HG03571 (cell line): ENCODE results near the gene NOXA1.
"Not testable (repeated sequence)": the region's sequence is repeated elsewhere in the genome, so short reads cannot be mapped to it uniquely, and the experiment has no call there.

Experiments used
- ATAC-seq: cut with Tn5 transposase; IDR thresholded peaks from one replicate; pipeline ENCODE4 v1.9.1; 2021; ENCODE audit not compliant: unreplicated experiment

The NOXA1 gene

DNA sequence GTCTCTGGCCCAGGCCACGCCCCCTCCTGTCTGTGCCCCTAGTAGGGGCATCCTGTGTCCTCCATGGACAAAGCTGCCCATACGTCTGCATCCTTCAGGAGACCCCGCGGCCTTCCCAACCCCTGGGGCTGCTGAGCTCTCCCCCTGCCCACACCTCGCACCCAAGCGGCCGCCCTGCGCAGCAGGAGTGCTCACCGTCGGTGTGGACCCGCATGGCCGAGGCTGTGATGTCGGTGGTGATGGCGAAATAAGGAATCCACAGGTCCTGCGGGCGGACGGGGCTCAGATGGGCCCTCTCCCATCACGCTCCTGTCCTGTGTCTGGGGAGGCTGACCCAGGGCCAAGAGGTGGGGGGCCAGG lies 40.7 kb downstream of the NOXA1 start:
- no peak for ATAC-seq

DNA sequence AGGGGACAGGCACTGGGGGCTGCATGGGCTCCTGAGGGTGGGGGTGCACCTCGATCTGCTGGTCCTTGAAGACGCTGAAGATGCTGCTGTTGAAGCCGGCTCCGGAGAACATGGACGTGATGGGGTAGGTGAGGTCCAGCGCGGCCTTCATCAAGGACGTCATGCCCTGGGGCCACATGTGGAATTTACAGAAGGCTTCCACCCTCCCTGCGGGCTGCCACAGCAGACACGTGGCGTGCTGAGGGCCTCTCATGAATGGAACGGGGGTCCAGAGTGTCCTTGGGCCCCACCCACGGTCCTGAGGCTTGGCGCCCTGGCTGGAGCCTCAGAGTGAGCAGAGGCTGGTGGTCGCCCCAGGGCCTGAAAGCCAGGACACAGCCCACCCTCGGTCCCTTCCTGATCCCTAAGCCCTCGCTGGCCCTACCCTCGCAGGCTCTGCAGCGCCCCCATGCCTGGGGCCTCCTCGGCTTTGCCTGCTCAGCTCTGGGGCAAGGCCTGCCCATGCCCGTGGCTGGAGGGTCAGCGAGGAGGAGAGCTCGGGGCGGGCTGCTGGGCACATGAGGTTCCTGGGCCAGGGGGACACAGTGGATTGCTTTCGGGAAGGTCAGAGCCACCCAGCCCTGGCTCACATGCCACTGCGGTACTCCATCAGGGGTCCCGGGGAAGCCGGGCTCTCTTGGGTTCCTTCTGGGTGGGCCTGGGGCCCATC lies 41.3 kb downstream of the NOXA1 start:
- no peak for ATAC-seq

GRCh38 chr9:137465000-137465719 lies 42.0 kb downstream of the NOXA1 start:
- ATAC-seq, result no peak

- no peak for ATAC-seq
Measured at GRCh38 chr9:137465720-137466388, 42.7 kb downstream of the NOXA1 start.

GRCh38 chr9:137466389-137467085 lies 43.3 kb downstream of the NOXA1 start:
- not testable (repeated sequence) for ATAC-seq

DNA sequence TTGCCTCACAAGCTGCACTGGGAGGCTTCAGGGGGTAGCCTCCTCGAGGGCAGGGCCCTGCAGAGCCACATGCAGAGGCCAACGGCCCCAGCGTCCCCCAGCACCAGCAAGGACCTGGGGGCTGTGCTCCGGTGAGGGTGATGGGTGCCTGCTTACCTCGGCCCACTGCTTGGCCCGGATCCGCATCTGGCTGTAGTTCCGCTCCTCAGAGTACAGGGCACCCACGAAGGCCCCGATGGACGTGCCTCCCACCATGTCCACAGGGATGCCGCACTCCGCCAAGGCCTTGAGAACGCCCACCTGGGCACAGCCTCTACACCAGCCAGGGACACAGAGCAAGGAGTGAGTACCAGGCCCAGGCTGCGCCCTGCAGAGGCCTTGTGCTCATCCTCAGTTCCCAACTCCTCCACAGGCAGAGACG lies 44.0 kb downstream of the NOXA1 start:
- ATAC-seq, result no peak

GRCh38 chr9:137467896-137468295 lies 44.7 kb downstream of the NOXA1 start:
- no peak for ATAC-seq

- ATAC-seq, result no peak
Measured at GRCh38 chr9:137470785-137471184, 47.6 kb downstream of the NOXA1 start.

DNA sequence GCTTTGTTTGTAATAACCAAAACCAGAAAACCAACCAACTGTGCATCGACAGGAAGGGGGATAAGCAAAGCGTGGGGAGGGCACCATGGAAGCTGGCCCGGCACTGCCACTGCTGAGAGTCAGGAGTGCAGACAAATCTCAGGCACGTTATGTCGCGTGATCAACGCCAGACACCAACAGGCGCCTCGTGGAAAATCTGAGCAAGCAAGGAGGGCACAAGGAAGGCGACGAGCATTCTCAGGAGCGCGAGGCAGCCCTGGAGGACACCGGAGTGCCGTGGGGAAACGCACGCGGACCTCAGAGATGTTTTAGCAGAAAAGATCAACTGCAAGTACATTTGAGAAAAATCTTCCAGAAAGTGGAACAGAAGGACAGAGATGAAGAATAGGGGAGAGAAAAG lies 51.1 kb downstream of the NOXA1 start:
- no peak for ATAC-seq

DNA sequence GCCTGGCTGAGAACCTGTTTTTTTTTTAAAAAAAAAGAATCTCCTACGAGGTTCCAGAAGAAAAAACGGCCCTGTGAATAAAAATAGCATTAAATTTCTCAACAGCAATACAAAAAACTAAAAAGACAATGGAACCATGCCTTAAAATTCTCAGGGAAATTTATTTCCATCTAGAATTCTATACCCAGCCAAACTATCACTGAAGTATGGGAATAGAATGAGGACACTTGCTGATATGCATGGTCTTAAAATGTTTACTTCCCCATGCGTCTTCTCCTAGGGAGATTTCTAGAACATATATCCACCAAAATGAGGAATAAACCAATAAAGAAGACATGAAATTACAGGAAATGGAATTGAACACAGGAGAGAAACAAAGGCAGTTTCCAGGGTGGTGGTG lies 52.5 kb downstream of the NOXA1 start:
- no peak for ATAC-seq

DNA sequence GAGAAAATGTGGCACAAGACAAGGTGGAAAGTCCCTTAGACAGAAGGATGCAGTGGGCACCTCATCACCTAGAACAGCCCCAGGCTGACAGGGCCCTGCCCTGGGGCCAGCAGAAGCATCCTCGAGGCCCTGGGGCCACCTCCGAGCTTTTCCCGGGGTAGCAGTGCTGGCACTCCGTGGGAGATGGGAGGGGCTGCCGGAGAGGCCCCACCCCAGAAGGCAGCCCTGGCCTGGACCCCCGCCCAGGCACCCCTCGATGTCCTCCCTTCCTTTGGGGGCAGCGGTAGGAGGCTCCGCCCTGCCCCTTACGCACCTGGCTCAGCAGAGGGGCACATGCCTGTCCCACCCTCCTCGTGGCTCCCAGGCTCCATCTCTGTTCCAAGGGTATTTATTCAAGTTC lies 53.7 kb downstream of the NOXA1 start:
- no peak for ATAC-seq

GRCh38 chr9:137477778-137478612 lies 54.8 kb downstream of the NOXA1 start:
- ATAC-seq, result no peak

DNA sequence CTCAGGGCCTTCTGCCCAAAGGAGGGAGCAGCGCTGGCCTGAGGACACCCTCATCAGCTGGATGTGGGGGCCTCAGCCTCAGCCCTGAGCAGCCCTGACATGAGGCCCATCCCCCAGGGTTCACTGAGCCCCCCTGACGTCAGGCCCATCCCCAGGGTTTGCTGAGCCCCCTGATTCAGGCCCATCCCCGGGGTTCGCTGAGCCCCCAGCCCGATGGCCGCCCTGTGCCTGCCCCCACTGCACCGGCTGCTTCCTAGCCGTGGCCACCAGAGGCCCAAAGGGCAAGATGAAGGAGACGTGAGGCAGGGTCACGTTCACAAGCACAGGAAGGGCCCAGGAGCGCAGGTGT lies 55.4 kb downstream of the NOXA1 start:
- no peak for ATAC-seq

GRCh38 chr9:137478962-137479861 lies 56.0 kb downstream of the NOXA1 start:
- no peak for ATAC-seq

DNA sequence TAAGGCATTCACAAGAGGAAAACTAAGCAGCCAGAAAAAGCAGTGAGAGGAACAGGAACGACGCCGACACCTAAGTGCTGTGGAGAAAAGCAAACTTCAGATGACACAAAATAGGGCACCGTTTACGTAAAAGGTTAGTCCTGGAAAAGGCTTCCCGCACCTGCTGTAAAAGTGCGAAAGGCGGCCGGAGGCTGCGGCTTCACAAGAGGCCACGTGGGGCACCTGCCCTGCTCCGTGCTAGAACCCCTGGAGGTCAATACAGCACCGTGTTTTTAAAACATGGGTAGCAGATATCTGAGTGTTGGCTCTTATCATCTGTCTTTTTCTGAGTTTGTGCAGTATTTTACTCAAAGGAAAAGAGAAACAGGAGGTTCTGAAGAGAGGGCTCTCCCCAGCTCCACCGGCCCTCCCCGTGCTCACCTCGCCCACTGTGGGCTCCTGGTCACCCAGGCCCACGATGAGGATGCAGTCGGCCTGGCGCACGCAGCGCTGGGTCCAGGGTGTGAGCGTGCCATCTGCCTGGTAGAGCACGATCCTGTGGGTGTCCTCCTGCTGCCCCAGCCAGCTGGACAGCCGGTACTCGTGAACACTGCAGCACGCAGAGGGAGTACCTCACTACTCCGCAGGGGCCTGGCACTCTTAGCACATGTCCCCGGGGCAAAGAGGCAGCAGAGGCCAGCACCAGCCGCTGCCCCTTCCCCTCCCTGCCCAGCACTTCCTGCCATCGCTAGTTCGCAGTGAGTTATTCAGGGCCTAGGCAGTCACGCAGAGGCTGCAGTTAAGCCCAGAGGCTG lies 56.9 kb downstream of the NOXA1 start:
- no peak for ATAC-seq

DNA sequence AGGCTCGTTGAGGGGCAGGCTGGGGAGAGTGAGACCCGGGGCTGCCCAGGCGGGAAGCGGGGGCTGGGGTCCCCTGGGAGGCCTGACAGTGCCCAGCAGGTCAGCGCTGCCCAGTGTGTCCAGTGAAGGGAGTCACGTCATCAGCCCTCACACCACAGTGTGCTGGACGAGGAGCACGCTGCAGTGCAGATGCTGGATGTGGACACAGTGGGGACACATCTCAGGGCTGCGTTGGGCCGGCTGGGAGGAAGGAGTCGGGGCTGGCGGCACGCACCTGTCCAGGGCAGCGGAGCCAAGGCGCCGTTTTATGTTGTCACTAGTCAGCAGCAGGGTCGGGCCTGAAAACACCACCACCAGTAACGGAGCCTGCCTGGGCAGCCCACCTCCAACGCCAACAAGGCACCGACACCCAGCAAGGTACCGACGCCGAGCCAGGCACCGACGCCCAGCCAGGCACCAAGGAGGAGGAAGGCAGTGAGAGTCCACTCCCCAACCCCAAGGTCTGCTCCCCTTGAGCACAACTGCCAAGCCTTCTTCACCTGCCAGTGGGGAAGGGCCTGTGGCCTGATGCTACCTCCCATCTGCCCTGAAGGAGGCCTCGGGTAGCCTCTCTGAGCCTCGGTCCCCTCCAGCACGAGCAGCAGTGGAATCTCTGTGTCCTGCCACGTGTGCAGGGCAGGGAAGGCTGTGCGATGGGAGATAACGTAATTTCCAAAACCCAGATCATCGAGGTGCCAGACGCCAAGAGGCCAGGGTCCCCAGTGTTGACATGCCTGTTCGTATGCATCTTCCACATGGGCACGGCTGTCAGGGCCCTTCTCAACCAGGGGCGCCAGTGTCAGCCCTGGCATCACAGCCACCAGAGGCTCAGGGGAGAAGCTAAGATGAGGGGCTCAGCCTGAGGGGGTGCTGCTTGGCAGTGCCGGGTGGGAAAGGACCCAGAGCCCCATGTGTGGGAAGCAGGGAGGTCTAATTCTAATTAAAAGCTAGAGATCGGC lies 57.8 kb downstream of the NOXA1 start:
- no peak for ATAC-seq

DNA sequence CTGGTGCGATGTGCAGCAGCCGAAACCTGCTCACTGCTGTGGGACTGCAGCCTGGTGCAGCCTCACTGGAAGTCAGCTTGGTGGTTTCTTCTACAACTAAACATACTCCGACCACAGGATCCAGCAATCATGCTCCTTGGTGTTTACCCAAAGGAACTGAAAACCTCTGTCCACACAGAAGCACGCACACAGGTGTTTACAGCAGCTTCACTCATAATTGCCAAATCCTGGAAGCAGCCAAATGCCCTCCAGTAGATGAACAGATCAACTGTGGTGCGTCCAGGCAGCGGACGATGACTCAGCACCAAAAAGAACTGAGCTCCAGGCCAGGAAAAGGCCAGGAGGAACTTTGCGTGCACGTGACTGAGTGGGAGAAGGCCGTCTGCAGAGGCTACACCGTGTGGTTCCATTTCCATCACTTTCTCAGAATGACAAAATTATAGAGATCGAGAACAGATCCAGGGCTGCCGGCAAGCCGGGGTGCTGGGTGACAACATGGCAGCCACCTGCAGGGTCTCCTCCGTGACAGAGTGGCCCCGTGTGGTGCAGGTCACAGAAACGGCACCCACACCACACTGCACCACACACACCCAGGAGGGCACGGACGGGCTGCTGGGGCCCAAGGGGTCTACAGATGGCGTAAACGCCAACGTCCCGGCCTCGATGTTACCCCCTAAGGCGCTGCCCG lies 59.0 kb downstream of the NOXA1 start:
- no peak for ATAC-seq
